GDM1 (cell line): ENCODE results near the gene ATOSB.
"Not testable (repeated sequence)": the region's sequence is repeated elsewhere in the genome, so short reads cannot be mapped to it uniquely, and the experiment has no call there.

Experiments used
- DNase-seq: peaks from one replicate; lab custom pipeline; 2025; lab: John Stamatoyannopoulos, UW

Gene ATOSB, protein sequence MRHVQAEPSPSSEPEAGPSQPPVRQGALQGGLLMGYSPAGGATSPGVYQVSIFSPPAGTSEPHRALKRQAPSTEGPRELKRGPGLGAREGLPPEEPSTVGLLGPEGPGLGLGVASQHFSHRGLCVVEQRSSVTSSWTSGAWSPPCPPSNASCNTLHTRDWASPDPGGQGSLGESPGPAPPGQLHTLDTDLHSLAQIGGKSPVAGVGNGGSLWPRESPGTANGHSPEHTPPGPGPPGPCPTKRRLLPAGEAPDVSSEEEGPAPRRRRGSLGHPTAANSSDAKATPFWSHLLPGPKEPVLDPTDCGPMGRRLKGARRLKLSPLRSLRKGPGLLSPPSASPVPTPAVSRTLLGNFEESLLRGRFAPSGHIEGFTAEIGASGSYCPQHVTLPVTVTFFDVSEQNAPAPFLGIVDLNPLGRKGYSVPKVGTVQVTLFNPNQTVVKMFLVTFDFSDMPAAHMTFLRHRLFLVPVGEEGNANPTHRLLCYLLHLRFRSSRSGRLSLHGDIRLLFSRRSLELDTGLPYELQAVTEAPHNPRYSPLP

GRCh38 chr9:35115680-35116538 is at the start of gene ATOSB:
ATOSB (minus strand) TSS chr9:35115862; CDS start chr9:35108274, 7,588 bp downstream.
- peak; percentile 98 for DNase-seq

DNA sequence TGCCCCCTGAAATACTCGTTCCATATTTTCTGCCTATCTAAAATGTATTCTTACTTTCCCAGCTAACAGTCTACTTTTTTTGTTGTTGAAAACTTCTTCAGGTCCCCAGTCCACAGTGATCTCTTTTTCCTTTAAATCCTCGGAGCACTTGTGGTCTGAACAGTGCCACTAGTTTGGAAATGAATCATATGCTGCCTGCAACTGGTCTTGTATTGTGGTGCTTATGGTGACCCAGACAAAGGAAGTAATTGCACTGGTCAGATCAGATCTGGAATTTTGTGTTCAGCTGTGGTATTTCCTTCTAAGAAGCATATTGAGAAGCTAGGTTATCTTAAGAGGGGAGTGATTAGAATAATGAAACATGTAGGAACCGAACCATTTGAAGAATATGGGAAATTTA is 49.0 kb upstream of the ATOSB start:
- DNase-seq, result no peak

GRCh38 chr9:35163413-35163812 is 47.8 kb upstream of the ATOSB start:
- DNase-seq, result no peak

DNA sequence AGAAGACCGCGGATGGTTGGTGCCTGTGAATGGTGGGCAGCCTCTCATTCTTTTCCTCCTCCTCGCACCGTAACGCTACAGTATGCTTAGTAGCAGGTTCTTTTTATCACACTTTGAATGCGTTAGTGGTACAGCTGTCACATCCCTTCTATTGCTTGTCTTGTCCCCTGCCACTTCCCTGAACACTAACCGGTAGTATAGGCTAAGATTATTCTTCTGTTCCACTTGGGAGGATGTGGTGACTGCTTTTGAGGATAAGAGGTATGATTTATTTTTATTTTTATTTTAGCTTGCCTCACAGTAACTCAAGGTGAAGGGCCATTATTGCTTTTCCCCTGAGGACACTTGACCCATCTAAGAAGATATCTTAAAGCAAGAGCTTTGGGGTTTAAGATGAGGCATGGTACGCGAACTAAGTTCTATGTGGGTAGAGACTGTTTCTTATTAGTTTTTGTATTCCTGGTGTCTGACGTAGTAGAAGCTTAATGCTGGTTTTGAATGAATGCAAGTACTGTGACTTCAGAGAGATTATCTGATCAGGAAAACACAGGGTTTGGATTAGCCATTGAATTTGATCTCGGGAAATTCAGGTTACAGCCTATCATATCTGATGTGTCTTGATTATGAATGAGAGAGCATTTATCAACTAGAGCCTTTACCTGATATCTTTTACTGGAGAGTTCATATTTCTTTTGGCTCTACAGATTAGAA is 47.1 kb upstream of the ATOSB start:
- DNase-seq, result no peak

DNA sequence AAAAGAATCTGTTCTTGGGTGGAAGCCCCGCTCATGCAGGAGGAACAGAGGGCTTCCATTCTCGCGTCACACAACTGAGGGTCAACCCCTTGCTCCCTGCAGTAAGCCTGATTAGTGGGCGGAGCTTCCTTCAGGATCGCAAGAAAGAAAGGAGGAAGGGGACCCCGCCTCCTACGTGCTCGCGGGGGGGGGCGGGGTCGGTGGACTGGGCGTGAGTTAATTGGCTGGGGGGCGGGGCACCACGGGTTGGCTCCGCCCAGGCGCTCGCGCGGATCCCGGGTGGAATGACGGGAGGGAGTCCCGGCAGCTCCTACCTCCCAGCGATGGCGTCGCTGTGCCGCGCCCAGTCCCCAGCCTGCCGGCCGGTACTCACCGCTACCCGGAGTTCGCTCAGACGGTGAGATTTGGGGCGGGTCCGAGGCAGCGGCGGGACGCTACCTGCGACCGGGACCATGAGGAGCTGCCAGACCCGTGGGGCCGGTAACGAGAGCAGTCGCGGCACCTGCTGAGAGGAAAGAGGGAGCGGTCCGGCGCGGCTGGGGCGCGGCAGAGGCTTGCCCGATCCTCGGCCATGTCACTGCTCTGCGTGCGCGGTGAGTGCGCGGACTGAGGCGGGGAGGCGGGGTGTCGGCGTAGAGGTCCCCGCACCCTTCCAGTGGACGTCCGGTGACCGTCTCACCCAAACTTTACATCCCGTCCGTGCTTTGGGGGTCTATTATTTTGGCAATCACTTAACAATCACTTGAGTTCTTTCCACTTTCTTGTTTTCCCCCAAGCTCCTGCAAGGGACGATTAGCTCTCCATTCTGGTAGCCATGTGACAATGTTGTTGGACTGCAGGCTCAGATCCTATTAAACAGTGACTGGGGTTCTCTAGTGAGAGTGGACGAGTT is 46.3 kb upstream of the ATOSB start, which contains the start of gene UNC13B:
Gene UNC13B, plus strand, starts transcription at position 297 of the 892 bp plus-strand sequence. Its CDS starts 275 bp downstream, at position 572.
- DNase-seq, result peak; percentile 76

DNA sequence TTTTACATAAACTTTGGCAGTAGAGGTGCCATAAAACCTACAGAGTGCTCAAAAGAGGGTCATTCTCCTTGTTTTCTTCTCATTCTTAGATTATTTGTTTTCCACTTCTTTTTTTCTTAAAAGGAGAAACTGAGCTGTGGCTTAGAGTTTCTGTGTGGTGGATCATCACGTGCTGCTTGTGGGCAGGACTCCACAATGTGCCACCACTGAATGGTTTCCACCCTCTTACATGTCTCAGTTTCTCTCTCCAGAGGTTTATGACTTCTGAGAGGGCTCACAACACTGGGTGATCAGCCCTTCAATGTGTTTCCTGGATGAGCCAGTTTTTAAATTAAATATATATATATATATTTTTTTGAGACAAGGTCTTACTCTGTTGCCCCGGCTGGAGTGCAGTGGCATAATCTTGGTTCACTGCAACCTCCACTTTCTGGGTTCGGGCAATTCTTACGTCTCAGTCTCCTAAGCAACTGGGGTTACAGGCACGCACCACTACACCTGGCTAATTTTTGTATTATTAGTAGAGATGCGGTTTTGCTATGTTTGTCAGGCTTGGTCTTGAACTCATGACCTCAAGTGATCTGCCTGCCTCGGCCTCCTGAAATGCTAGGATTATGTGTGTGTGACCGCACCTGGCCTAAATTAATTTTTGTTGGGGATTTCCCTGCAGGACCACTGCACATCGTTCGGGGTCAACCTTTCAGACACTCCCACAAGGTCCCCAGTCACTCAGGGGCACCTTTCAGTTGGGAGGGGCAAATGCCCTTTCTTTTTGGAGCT is 43.0 kb upstream of the ATOSB start:
- no peak for DNase-seq

DNA sequence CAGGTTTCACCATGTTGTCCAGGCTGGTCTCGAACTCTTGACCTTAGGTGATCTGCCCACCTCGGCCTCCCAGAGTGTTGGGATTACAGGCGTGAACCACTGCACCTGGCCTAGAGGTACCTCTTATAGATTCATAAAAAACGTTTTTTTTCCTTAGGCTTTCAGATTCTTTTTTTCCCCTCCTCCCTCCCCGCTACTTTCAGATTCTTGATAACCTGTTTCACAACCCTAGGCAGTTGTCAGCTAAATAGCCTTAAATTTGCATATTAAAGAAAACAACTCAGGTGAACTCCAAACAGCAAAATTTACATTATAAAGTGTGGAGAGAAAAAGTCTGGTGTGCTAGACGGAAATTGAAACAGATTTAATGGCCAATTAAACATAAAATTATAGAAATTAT is 42.2 kb upstream of the ATOSB start:
- not testable (repeated sequence) for DNase-seq

GRCh38 chr9:35156781-35157180 is 41.1 kb upstream of the ATOSB start:
- DNase-seq, result no peak

- no peak for DNase-seq
These were observed 37.3 kb upstream of the ATOSB start for GRCh38 chr9:35152926-35153325.

DNA sequence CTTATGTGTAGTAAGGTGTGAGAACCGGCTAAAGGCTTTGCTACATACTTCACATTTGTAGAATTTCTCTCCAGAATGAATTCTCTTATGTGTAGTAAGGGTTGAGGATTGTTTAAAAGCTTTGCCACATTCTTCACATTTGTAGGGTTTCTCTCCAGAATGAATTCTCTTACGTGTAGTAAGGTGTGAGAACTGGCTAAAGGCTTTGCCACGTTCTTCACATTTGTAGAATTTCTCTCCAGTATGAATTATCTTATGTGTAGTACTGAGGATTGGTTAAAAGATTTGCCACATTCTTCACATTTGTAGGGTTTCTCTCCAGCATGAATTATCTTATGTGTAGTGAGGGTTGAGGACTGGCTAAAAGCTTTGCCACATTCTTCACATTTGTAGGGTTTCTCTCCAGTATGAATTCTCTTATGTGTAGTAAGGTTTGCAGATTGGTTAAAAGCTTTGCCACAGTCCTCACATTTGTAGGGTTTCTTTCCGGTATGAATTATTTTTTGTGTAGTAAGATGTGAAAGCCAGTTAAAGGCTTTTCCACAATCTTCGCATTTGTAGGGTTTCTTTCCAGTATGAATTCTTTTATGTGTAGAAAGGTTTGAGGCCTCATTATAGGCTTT is 32.4 kb upstream of the ATOSB start:
- not testable (repeated sequence) for DNase-seq

GRCh38 chr9:35142037-35142436 is 26.4 kb upstream of the ATOSB start:
- no peak for DNase-seq

DNA sequence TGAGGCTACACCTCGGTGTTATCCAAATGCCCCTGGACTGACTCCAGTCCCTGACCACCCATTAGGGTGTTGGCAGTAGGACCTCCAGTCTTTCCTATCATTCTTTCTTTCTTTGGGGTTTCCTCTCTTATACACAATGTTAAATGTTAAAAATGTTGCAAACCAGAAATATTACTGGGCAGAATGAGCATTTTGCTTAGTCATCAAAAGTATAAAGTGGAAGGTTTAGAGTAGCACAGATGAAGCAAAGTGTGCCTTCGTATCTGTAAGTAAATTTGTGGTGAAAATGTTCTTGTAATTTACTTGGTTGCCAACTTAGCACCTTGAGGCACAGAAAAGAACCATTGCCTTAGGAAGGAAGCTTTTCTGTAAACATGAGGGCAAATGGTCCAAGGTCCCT is 24.4 kb upstream of the ATOSB start:
- no peak for DNase-seq

DNA sequence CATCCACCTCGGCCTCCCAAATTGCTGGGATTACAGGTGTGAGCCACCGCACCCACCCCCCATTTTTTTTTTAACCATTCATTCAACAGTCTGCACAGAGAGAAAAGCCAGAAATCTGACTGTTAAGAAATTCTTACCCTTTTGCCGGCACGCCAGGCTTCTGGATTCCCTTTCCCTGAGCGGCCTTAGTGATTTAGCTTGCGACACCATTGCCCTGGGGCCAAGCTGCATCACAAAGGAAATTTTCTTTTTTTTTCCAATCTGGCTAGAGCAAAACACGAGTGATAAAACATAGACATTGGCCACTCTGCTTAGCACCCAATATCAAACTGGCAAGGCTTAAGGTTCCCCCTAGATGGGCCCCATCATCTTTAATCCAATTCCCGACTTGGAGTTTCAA is 21.2 kb upstream of the ATOSB start:
- no peak for DNase-seq

- no peak for DNase-seq
These were observed 20.3 kb upstream of the ATOSB start for GRCh38 chr9:35135988-35136387.

DNA sequence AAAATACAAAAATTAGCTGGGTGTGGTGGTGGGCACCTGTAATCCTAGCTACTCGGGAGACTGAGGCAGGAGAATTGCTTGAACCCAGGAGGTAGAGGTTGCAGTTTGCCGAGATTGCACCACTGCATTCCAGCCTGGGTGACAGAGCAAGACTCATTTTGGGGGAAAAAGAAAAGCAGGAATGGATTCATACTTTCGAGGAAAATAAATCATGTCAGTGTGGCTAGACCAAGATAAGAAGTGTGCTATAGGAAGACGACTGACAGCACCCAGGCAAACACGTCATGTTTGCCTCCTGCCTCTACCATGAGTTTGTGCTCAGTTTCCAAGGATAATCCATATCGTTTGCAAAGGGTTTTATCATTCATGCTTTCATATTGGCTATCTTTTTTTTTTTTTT is 19.3 kb upstream of the ATOSB start:
- no peak for DNase-seq

DNA sequence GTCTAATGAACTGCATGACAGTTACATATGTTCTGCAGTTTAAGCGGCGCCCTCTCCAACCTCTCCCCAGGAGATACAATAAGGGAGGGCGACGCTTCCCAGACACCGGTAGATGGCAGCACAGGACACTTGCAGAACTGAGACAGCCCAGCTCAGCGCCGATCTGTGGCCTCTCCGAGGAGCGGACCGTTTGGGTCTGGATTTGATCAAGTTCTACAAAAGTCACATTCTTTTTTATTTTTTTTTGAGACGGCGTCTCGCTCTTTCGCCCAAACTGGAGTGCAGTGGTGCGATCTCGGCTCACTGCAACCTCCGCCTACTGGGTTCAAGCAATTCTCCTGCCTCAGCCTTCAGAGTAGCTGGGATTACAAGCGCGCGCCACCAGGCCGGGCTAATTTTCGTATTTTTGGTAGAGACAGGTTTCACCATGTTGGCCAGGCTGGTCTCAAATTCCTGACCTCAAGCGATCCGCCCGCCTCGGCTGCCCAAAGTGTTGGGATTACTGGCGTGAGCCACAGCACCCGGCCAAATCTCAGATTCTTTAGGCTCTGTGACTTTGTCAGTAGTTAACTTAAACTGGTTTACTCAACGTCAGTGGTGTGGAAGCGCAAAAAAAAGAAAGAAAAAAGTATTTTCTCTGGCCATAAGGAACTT is 1.4 kb upstream of the ATOSB start:
- DNase-seq, result peak; percentile 75

GRCh38 chr9:35116539-35116897 is 856 bp upstream of the ATOSB start:
- DNase-seq, result no peak

- DNase-seq, result peak; percentile 69
These were observed 628 bp downstream of the ATOSB start for GRCh38 chr9:35114840-35115628.
